Activated CD4-positive, alpha-beta T cell treated with anti-CD3 and anti-CD28 coated beads, Interleukin-2, amount 50 U/mL, for 16 hours (primary cell): ENCODE measurements around the gene COL28A1.

Experiments used
- DNase-seq: peaks from one replicate; pipeline ENCODE4 v3.0.0-alpha.2; 2020

COL28A1 gene

GRCh38 chr7:7323921-7324320 is 211.8 kb downstream of the COL28A1 start:
- no peak for DNase-seq

GRCh38 chr7:7323352-7323751 is 212.3 kb downstream of the COL28A1 start:
- no peak for DNase-seq

GRCh38 chr7:7321681-7322080 is 214.0 kb downstream of the COL28A1 start:
- no peak for DNase-seq

- no peak for DNase-seq
Observed at GRCh38 chr7:7318601-7319000, 217.1 kb downstream of the COL28A1 start.

- no peak for DNase-seq
Observed at GRCh38 chr7:7317850-7318249, 217.8 kb downstream of the COL28A1 start.

- DNase-seq = no peak
Observed at GRCh38 chr7:7315851-7316250, 219.8 kb downstream of the COL28A1 start.

GRCh38 chr7:7312323-7312722 is 223.3 kb downstream of the COL28A1 start:
- DNase-seq = no peak

- no peak for DNase-seq
Observed at GRCh38 chr7:7311001-7311400, 224.7 kb downstream of the COL28A1 start.

- no peak for DNase-seq
Observed at GRCh38 chr7:7309203-7309602, 226.5 kb downstream of the COL28A1 start.
